Measurements from ENCODE around the gene CPT1B. TPM values are rescaled to one million over a fixed set of nuclear protein-coding genes. Genes with fewer than 3 reads are reported as not detected.
A peak's percentile ranks its signal among the peaks of the same experiment; 100 is the strongest.

Gene CPT1B
- total RNA-seq, 5 donors from 2014 or later (not counting 1 experiment from before 2014, with no cell fraction given): 61.9 to 113 (median 94.5) TPM

DNA sequence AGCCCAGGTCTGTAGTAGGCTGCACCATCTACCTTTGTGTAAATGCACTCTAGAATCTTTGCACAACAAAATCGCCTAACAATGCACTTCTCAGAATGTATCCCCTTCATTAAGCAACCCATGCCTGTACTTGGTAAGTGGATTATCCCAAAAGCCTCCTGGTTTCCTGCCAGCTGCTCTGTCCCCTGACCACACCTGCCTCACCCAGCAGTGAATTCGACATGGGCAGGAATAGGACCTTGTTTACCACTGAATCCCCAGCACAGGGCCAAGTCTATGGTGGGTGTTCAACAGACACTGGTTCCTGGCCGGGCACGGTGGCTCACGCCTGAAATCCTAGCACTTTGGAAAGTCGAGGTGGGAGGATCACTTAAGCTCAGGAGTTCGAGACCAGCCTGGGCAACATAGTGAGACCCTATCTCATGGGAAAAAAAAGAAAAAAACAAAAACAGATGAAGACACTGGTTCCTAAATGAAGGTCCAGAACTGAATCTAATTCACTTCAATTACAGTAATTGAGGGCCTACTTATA, 10.4 kb downstream of the CPT1B start:
- WGBS (ENCODE audit: insufficient coverage): 88% methylated on average over 1 of the region's 7 CpGs
- H3K9me3 Mint-ChIP-seq: no peaks in the 10 kb centered on the region
- Histone ChIP-seq H3K27ac (ENCODE audit: low read length) (no peak overlapping the region), H3K27me3 (replicated peaks in 1 of 2; ENCODE audit: control insufficient read depth in 2 of 2, extremely low read depth in 1 of 2, insufficient read depth in 2 of 2, low read length in 1 of 2) (peaks cover 0 to 2% of the 10 kb centered on the region in 2 experiments), H3K36me3 (ENCODE audit: control insufficient read depth in 2 of 2, extremely low read depth in 1 of 2, insufficient read depth in 1 of 2, low read length in 1 of 2) (peaks cover 14 to 38% of the 10 kb centered on the region in 2 donors), H3K4me1 (ENCODE audit: control insufficient read depth in 1 of 2, extremely low read depth in 1 of 2, insufficient read depth in 2 of 2, low read length in 2 of 2) (peaks cover 0 to 10% of the 10 kb centered on the region in 2 experiments), H3K4me3 (ENCODE audit: control insufficient read depth in 1 of 2, extremely low read depth in 1 of 2, low read length in 1 of 2) (no peak overlapping the region), H3K9me3 (no peaks in the 10 kb centered on the region)
- peaks cover 8 to 11% (median 11%) of the 10 kb centered on the region in 3 donors for H3K4me1 Mint-ChIP-seq
- no peak overlapping the region for H3K4me3 Mint-ChIP-seq
- ATAC-seq (replicated peaks in 1 of 4): no peak
- no peak for DNase-seq
- peaks cover 27% of the 10 kb centered on the region for H3K36me3 Mint-ChIP-seq
- POLR2A ChIA-PET: no interaction called here
- no peaks in the 10 kb centered on the region for H3K27me3 Mint-ChIP-seq
- no peak overlapping the region for H3K27ac Mint-ChIP-seq
- CTCF ChIA-PET: no interaction called here

DNA sequence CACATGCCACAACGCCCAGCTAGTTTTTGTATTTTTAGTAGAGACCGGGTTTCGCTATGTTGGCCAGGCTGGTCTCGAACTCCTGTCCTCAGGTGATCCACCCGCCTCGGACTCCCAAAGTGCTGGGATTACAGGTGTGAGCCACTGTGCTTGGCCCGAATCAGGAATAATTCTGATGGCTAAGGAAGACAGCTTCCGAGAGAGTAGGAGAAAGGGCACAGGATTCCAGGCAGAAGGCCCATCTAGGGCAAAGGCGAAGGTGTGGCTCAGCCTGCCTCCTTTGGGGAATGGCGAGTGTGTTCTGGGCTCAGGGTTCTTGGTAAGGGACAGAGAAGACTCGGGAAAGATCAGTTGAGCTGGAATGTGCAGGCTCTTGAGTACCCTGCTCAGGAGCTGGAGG, 13.9 kb downstream of the CPT1B start:
- ATAC-seq (replicated peaks in 1 of 4): no peak
- Histone ChIP-seq H3K4me3 (ENCODE audit: control insufficient read depth in 1 of 2, extremely low read depth in 1 of 2, low read length in 1 of 2) (no peak overlapping the region), H3K27ac (ENCODE audit: low read length) (no peak overlapping the region), H3K36me3 (ENCODE audit: control insufficient read depth in 2 of 2, extremely low read depth in 1 of 2, insufficient read depth in 1 of 2, low read length in 1 of 2) (peaks cover 7 to 8% of the 10 kb centered on the region in 2 donors), H3K27me3 (replicated peaks in 1 of 2; ENCODE audit: control insufficient read depth in 2 of 2, extremely low read depth in 1 of 2, insufficient read depth in 2 of 2, low read length in 1 of 2) (peaks cover 0 to 2% of the 10 kb centered on the region in 2 experiments), H3K4me1 (ENCODE audit: control insufficient read depth in 1 of 2, extremely low read depth in 1 of 2, insufficient read depth in 2 of 2, low read length in 2 of 2) (peaks cover 0 to 17% of the 10 kb centered on the region in 2 experiments), H3K9me3 (no peaks in the 10 kb centered on the region)
- peaks cover 4% of the 10 kb centered on the region for H3K36me3 Mint-ChIP-seq
- H3K27ac Mint-ChIP-seq: no peak overlapping the region
- ChIA-PET POLR2A (interaction anchor here in 1 of 2 donors (0.5 kb wide), 1 partner anchor 237 kb away, joined by 3 read pairs; no protein-coding TSS in a partner anchor), CTCF (interaction anchor here in 1 of 2 donors (0.6 to 2.3 kb wide), 3 partner anchors 39 to 57 kb away, joined by 3 to 13 read pairs (median 5); partner anchors contain the start of genes LMF2 and SCO2)
- no peak for DNase-seq
- no peaks in the 10 kb centered on the region for H3K9me3 Mint-ChIP-seq
- no peaks in the 10 kb centered on the region for H3K27me3 Mint-ChIP-seq
- H3K4me1 Mint-ChIP-seq: peaks cover 17 to 20% (median 17%) of the 10 kb centered on the region in 3 donors
- H3K4me3 Mint-ChIP-seq: peak overlapping the region in 1 of 3 donors; percentile 90
- WGBS (ENCODE audit: insufficient coverage): 95% methylated on average over 11 of the region's 11 CpGs

DNA sequence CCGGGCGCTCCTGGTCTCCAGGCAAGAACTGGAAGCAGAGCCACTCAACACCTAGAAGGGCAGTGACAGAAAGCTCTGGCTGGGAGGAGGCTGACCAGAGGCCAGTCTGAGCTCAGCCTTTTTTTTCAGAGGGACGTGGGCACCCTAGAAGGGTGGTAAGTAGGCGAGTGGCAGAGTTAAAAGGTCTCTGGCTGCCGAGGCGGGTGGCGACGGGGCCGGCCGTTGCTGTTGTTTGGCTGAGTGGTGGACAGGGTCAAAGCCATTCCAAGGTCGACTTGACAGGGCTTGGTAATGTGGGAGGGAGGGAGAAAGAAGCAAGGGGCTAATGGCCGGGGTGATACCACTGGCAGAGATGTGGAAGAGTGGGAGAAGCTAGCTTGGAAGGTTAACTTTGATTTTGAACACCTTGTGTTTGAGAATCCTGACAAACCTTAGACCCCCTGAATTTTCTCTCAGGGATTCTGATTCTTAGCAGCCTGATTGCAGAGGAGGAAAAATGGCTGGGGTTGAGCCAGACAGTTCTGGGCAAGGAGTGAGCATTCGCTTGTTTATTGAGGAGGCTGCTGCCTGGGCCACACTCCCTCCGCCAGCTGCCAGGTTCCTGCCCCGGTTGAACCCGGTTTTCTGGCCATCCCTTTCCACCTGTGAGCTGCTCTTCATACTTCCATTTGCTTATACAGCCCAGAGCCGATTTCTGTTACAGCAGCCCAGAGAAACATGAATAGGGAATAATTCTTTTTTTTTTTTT, 14.6 kb downstream of the CPT1B start:
- Histone ChIP-seq H3K9me3 (no peaks in the 10 kb centered on the region), H3K27me3 (replicated peaks in 1 of 2; ENCODE audit: control insufficient read depth in 2 of 2, extremely low read depth in 1 of 2, insufficient read depth in 2 of 2, low read length in 1 of 2) (peaks cover 0 to 3% of the 10 kb centered on the region in 2 experiments), H3K36me3 (ENCODE audit: control insufficient read depth in 2 of 2, extremely low read depth in 1 of 2, insufficient read depth in 1 of 2, low read length in 1 of 2) (peaks cover 2 to 3% of the 10 kb centered on the region in 2 donors), H3K27ac (ENCODE audit: low read length) (no peak overlapping the region), H3K4me1 (ENCODE audit: control insufficient read depth in 1 of 2, extremely low read depth in 1 of 2, insufficient read depth in 2 of 2, low read length in 2 of 2) (peaks cover 0 to 17% of the 10 kb centered on the region in 2 experiments), H3K4me3 (ENCODE audit: control insufficient read depth in 1 of 2, extremely low read depth in 1 of 2, low read length in 1 of 2) (peak overlapping the region; percentile 81 to 83)
- ChIA-PET POLR2A (interaction anchor here in 1 of 2 donors (0.5 to 1.2 kb wide), 4 partner anchors 38 to 236 kb away, joined by 3 to 7 read pairs (median 4); partner anchors contain the start of gene NCAPH2), CTCF (interaction anchor here in 1 of 2 donors (0.6 to 2.3 kb wide), 9 partner anchors 16 to 66 kb away, joined by 3 to 15 read pairs (median 5); partner anchors contain the start of genes LMF2 and SCO2)
- WGBS (ENCODE audit: insufficient coverage): 23% methylated on average over 5 of the region's 17 CpGs
- Mint-ChIP-seq H3K36me3 (peaks cover 2% of the 10 kb centered on the region), H3K27me3 (no peaks in the 10 kb centered on the region), H3K9me3 (no peaks in the 10 kb centered on the region), H3K4me3 (peak overlapping the region; percentile 90 to 93 (median 90)), H3K4me1 (peaks cover 17 to 20% (median 17%) of the 10 kb centered on the region in 3 donors), H3K27ac (peak overlapping the region; percentile 88 to 89)
- DNase-seq: no peak
- peak in 2 of 4 experiments; percentile 1 to 2 for ATAC-seq (replicated peaks in 1 of 4)

DNA sequence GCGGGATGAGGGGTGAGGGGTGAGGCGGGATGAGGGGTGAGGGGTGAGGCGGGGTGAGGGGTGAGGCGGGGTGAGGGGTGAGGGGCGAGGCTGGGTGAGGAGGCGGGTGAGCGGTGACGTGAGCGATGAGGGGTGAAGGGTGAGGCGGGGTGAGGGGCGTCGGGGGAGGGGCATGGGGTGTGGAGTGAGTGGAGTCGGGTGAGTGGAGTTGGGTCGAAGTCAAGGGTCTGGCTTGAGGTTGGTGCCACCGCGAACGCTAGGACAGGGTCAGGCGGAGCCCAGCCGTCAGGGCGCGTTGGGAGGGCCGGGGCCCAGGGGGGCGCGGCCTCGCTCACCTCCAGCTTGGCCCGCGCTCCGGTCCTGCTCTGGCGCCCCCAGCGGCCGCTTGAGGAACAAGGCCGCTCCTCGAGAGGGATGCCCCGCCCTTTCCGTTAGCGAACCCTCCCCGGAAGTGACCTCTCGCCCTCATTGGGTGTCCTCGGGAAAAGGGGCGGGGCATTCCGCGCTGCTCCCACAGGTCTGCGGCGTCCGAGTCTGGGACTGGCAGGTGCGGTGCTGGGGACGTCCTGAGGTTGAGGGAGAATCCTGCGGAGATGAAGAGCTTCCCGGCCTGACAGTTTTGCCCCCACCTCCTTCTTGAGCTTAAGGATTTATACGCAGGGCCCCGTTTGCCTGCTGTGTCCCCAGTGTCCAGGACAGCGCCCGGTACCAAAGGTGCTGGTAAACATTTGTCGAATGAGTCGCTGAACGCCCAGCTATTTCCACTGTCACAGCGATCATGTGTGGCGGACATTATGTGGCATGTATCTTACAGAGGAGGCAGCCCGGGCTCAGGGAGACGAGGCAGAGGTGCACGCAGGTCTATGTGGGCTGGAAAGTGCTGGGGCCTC, 15.5 kb downstream of the CPT1B start, which contains the start of gene SYCE3:
TSS of gene SYCE3 (minus strand) at position 397 of the 890 bp plus-strand sequence. CDS start 6,514 bp downstream, outside the sequence.
- Mint-ChIP-seq H3K36me3 (no peaks in the 10 kb centered on the region), H3K4me1 (peaks cover 17 to 20% (median 17%) of the 10 kb centered on the region in 3 donors), H3K9me3 (no peaks in the 10 kb centered on the region), H3K27me3 (no peaks in the 10 kb centered on the region), H3K4me3 (peak within 1 kb of the TSS; percentile 90 to 93 (median 90)), H3K27ac (peak within 1 kb of the TSS; percentile 88 to 89)
- no peaks in the 10 kb centered on the region for H3K9me3 ChIP-seq
- WGBS (ENCODE audit: insufficient coverage): 2% methylated on average over 50 of the region's 61 CpGs
- H3K27ac ChIP-seq (ENCODE audit: low read length): peak within 1 kb of the TSS; percentile 52
- ChIA-PET POLR2A (interaction anchor here in 1 of 2 donors (0.5 to 1.2 kb wide), 4 partner anchors 14 to 57 kb away, joined by 4 to 7 read pairs (median 4); partner anchors contain the start of gene NCAPH2), CTCF (interaction anchor here in 1 of 2 donors (0.5 to 2.3 kb wide), 10 partner anchors 15 to 229 kb away, joined by 3 to 15 read pairs (median 4); partner anchors contain the start of genes LMF2 and SCO2)
- H3K4me1 ChIP-seq (ENCODE audit: control insufficient read depth in 1 of 2, extremely low read depth in 1 of 2, insufficient read depth in 2 of 2, low read length in 2 of 2): peaks cover 0 to 17% of the 10 kb centered on the region in 2 experiments
- DNase-seq (peak; percentile 89 to 98 (median 96)), ATAC-seq (replicated peaks in 1 of 4) (peak; percentile 93 to 98 (median 95))
- H3K36me3 ChIP-seq (ENCODE audit: control insufficient read depth in 2 of 2, extremely low read depth in 1 of 2, insufficient read depth in 1 of 2, low read length in 1 of 2): no peaks in the 10 kb centered on the region
- H3K27me3 ChIP-seq (replicated peaks in 1 of 2; ENCODE audit: control insufficient read depth in 2 of 2, extremely low read depth in 1 of 2, insufficient read depth in 2 of 2, low read length in 1 of 2): peaks cover 0 to 5% of the 10 kb centered on the region in 2 experiments
- H3K4me3 ChIP-seq (ENCODE audit: control insufficient read depth in 1 of 2, extremely low read depth in 1 of 2, low read length in 1 of 2): peak within 1 kb of the TSS; percentile 81 to 83

DNA sequence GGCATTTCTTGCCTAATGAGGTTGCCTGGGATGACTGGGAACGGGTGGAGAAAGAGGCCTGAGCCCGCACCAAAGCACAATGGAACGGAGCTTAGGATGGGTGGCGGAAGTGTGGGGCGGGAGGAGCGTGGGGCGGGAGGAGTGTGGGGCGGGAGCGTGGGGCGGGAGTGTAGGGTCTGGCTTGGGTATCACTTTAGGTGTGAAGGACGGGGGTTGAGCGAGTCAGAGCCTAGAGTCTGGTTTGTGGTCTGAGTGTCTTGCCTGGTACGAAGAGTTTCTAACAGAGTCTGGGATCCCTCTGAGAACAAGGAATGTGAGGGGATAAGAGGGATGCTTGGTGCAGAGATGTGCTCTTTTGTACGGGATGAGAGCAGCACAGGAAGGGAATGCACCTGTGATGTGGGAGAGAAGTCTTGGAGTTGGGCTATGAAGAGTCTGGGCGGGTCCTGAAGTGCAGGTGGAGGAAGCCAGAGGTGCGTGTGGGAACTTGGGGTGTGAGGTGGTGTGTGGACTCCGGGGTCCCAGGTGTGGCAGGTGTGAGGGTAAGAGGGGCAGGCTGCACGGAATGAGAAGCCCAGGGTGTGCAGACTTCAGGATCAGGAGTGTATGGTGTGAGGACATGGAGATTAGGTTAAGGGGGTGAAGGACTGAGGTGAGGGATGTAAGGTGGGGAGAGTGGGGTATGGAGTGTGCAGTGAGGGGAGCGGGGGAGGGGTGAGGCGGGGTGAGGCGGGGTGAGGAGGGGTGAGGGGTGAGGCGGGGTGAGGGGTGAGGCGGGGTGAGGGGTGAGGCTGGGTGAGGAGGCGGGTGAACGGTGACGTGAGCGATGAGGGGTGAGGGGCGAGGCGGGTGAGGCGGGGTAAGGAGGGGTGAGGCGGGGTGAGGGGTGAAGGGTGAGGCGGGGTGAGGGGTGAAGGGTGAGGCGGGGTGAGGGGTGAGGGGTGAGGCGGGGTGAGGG, 16.5 kb downstream of the CPT1B start:
- no peaks in the 10 kb centered on the region for H3K9me3 ChIP-seq

More for the DNA sequence above, 16.5 kb downstream of the CPT1B start:
- Histone ChIP-seq H3K4me1 (ENCODE audit: control insufficient read depth in 1 of 2, extremely low read depth in 1 of 2, insufficient read depth in 2 of 2, low read length in 2 of 2) (peaks cover 0 to 17% of the 10 kb centered on the region in 2 experiments), H3K27ac (ENCODE audit: low read length) (no peak overlapping the region), H3K36me3 (ENCODE audit: control insufficient read depth in 2 of 2, extremely low read depth in 1 of 2, insufficient read depth in 1 of 2, low read length in 1 of 2) (no peaks in the 10 kb centered on the region), H3K4me3 (ENCODE audit: control insufficient read depth in 1 of 2, extremely low read depth in 1 of 2, low read length in 1 of 2) (no peak overlapping the region), H3K27me3 (replicated peaks in 1 of 2; ENCODE audit: control insufficient read depth in 2 of 2, extremely low read depth in 1 of 2, insufficient read depth in 2 of 2, low read length in 1 of 2) (peaks cover 0 to 5% of the 10 kb centered on the region in 2 experiments)
- no peak for ATAC-seq (replicated peaks in 1 of 4)
- peak overlapping the region in 2 of 3 donors; percentile 64 to 69 for H3K4me3 Mint-ChIP-seq
- no peaks in the 10 kb centered on the region for H3K9me3 Mint-ChIP-seq
- ChIA-PET POLR2A (interaction anchor here in 1 of 2 donors (0.6 kb wide), 1 partner anchor 736 kb away, joined by 4 read pairs; no protein-coding TSS in a partner anchor), CTCF (no interaction called here)
- peak overlapping the region; percentile 71 to 84 for H3K27ac Mint-ChIP-seq
- DNase-seq: peak in 4 of 35 experiments; percentile 31 to 49 (median 37)
- 71% methylated on average over 14 of the region's 34 CpGs for WGBS (ENCODE audit: insufficient coverage)
- no peaks in the 10 kb centered on the region for H3K36me3 Mint-ChIP-seq
- peaks cover 17 to 20% (median 17%) of the 10 kb centered on the region in 3 donors for H3K4me1 Mint-ChIP-seq
- H3K27me3 Mint-ChIP-seq: no peaks in the 10 kb centered on the region

All from T-cell (primary cell).